Fibroblast of skin of right biceps (primary cell): Measurements from ENCODE around the gene THY1.
"Not testable (repeated sequence)": the region's sequence is repeated elsewhere in the genome, so short reads cannot be mapped to it uniquely, and the experiment has no call there.

Experiments
- DNase-seq: peaks from one replicate; pipeline ENCODE4 v3.0.0-alpha.2; 2013

Gene THY1

DNA sequence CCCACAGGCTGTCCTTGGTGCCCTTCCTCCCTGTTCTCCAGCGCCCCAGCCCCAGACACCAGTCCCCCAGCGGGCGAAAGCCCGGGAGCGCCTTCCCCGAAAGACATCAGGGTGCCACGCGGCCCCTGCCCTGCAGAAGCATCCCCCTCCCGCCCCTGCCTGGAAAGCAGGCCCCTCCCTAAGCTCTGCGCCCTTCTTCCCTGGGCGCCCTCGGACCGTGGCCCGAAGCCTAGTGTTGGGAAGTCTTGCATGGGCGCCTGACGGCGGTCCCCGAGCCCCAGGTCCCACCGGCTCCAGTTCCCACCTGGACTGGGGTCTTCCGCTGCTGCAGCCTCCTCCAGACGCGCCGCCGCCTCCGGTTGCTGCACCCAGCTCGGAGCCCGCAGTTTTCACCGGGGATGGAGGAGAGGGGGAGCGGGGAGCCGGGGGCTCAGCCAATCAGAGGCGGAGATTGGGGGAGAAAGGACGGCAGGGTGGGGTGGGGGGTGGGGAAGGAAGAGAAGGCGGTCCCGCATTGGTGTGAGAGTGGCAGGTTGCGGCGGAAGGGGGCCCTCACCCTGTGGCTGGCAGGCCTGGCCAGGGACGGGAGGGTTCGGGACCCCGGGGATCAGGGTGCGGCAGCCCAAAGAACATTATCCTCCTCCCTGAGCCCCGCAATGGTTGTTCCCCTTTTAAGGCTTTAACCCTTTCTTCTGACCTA lies at the start of gene THY1:
TSS of gene THY1 (minus strand) at position 364 of the 700 bp plus-strand sequence. CDS start 2,267 bp downstream, outside the sequence.
- peak; percentile 74 for DNase-seq

DNA sequence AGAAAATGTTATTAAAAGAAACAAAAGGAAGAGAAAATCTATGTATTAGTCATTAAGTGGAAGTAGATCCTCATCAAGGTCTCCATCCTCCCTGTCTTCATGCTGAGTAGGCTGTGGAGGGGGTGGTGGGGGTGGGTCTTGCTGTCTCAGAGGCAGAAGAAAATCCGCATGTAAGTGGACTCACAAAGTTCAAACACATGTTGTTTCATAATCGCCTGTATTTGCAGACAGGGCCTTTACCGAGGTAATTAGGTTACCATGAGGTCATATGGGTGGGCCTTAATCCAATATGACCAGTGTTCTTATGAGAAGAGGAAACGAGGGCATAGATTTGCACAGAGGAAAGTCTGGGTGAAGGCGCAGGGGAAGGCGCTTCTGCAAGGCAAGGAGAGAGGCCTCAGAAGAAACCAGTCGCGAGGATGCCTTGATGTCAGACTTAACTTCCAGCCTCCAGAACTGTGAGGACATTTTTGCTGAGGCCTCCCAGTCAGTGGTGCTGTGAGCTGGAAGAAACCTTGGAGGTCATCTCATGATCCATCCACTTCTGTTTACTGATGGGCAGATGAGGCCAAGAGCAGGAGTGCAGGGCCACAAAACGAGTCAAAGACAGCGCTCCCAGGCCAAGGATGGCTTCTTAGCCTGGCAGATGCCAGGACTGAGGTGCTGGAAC lies 49.3 kb upstream of the THY1 start:
- DNase-seq, result peak; percentile 47

DNA sequence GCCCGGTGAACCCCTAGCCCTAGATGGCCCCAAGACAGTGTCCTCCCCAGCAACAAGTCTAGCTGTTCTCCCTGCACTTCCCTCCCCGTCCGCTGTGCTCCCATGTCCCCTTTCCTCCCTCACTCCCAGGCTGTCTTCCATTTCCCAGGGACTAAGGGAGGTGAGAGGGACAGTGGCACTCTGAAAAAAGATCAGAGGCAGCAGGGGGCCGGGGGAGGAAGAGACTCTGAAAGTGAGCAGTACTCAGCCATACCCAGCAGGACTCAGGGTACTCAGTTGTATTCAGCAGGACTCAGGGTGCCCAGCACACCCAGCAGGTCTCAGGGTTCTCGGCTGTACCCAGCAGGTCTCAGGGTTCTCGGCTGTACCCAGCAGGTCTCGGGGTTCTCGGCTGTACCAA lies 48.4 kb upstream of the THY1 start:
- no peak for DNase-seq

DNA sequence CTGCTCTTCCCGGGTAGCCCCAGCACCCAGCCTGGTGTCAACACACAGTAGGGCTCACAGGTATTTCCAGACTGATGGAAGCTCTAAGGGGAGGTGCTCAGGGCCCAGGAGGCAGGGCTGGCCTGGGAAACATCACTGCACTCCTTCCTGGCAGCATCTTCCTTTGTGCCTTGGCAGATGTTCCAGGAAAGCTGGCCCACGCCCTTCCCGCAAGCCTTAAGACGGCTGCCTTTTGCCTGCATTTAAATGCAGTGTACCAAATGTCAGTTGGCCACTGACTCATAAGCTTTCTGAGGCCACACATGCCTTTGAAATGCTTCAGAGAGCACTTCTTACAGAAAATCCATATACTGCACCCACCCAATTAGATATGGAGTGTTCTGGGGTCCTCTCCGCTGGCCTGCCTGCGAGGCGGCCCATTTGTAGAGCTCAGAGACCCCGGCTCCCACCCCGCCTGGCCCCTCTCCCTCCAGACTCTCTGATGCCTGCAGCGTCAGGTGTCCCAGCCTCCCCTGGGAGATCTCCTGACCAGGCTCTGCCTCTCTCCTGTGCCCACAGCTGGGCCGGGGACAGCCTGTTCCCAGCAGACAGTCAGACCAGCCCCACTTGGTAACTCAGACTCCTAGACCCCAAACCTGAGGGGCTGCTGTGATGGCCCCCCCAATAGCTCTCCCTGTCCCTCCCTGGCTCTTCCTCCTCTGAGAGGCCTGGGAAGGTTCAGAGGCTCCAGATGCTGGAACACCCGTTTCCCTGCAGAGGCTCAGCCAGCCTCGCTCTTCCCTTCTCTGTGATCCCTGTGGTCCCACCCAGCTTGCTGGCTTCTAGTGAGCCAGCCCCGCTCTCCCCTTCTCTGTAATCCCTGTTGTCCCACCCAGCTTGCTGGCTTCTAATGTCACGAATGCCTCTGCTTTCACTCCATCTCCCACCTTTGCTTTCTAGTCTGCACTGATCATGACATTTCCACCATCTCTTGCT lies 47.6 kb upstream of the THY1 start:
- DNase-seq, result peak; percentile 94

DNA sequence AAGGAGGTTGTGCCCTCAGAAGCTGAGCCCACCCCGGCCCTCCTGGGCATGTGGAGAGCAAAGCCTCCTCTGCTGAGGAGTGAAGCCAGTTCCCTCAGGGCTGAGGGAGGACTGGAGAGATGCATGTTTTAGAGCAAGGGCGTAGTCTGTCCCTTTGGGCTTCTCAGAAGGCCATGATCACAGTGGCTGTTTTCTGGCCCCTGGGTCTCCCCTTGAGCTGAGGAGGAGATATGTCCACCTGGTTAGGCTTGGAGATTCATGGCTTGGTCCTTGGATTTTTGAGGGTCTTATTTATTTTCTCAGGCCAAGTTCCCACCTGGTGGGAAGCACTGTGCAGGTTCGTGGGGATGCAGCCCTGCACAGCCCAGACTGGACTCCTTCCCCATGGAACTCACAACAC lies 46.5 kb upstream of the THY1 start:
- DNase-seq, result no peak

DNA sequence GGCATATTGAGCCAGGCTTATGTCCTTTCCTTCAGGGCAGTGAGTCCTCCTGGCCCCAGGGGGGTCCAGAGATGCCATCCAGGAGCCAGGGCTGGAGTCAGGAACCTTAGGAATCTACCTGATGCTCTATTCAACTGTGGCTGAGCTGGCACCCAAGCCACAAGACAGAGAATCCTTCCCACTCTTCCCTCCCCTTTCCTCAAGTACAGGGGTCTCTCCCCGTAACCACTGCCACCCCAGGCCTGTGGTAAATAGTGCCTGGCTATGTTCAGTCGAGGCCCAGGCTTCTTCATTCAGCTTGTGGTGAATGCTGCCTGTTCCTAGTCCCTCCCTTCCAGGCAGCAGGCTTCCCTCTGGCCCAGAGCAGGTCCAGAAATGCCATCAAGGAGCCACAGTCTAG lies 45.5 kb upstream of the THY1 start:
- DNase-seq, result no peak

DNA sequence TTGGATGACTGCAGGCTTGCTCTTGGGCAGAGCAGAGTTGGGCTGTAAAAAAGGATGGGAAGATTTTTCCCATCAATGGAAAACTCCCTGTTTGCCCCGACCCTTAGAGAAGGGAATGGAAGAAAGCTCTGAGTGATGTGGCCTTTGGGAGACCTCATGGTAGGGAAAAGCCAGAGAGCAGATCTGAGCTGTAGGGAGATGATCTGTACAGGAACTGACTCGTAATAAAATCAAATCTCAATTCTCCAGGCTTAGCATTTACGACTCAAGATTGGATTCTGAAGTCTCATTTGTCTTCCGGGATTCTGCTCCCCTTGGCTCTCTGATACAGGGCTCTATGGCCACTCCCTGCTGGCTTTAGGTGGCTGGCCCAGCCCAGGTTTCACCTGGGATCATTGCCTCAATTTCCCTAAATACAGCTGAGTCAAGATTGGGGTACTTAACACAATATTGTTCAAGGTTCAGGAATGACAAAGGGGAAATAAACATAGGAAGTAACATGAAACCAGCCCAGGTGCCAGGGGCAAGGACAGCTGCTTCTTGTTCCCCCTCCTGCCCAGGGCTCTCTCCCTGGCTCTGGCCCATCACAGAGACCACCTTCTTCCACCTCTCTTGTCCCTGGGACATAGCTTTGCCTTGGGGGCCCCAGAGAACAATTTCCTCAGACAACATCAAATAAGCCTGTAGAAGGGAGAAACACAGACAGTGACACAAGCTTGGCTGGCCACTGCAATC lies 38.4 kb upstream of the THY1 start:
- DNase-seq, result peak; percentile 54

DNA sequence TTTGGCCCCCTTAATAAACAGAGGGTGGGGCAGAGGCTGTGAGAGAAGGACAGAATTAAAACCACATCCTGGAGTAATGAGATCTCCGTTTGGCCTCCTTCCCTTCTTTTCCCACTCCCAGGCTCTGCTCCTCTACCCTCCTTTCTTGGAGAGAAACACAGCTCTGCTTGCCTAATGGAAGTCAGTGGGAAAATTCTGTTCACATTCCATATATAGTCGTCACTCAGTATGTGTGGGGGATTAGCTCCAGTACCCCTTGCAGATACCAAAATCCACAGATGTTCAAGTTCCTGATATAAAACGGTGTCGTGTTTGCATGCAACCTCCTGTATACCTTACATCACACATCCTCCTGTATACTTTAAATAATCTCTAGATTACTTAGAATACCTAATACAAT lies 37.6 kb upstream of the THY1 start:
- peak; percentile 94 for DNase-seq

DNA sequence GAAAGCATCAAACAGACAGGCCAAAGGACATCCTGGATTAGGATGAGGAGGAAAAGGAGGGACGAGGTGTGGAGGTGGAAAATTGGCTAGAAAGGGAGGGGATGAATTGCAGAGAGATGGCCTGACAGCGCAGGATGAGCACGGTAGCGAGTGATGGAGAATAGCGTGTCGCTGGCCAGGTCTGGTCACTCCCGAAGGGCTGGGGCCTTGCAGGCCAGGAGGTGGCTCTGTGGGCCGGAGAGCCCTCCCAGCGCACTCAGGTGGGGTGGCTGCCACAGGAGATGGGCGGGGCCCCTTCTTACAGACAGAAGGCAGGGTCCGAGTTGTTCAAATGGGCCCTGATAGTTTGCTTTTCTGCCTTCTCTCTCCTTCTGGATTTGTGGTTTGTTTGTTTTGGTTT lies 37.1 kb upstream of the THY1 start:
- DNase-seq, result no peak

DNA sequence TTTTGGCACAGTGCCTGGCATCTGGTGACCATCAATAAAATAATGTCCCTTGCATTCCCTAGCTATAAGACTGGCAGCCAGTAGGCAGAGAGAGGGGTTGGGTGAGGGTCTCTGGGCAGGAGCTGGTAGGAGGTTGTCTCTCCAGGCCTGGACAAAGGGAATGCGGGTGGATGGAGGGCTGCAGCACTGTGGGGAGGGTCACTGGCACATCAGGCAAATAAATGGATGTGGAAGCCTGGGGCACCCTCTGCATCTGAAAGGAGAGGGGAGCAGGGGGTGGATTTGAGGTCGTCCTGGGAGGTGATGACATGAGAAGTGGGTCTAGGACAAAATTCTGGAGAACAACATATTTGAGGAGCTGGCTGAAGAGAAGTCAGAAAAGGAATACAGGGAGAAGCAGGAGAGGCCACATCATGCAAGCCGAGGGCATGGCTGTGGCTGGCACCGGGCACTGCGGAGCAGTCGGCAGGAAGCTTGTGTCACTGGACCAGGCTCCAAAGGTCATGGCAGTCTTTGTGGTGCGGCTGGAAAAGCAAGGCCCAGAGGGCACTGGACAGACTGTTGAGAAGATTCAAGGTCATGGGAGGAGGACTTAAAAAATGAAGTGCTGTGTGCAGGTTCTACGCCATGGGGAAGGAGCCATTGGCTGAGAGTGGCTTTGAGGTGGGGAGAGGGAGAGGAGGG lies 36.5 kb upstream of the THY1 start:
- no peak for DNase-seq

DNA sequence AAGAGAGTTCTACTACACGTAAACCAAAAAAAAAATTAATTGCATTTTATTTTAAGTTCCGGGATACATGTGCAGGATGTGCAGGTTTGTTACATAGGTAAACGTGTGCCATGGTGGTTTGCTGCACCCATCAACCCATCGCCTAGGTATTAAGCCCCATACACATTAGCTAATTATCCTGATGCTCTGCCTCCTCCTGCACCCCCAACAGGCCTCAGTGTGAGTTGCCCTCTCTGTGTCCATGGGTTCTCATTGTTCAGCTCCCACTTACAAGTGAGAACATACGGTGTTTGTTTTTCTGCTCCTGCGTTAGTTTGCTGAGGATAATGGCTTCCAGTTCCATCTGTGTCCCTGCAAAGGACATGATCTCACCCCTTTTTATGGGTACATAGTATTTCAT lies 32.7 kb upstream of the THY1 start:
- not testable (repeated sequence) for DNase-seq

DNA sequence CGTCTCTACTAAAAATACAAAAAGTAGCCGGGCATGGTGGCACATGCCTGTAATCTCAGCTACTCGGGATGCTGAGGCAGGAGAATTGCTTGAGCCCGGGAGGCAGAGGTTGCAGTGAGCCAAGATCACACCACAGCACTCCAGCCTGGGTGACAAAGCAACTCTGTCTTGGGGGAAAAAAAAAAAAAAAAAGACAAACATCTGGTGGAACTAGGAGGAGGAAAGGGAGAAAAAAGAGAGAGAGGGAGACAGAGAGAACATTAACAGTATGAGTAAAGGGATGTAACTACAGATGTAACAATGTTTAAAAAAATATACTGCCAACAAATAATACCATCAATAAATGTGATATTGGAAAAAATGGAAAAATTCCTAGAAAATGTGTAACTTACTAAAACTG lies 32.3 kb upstream of the THY1 start:
- not testable (repeated sequence) for DNase-seq

DNA sequence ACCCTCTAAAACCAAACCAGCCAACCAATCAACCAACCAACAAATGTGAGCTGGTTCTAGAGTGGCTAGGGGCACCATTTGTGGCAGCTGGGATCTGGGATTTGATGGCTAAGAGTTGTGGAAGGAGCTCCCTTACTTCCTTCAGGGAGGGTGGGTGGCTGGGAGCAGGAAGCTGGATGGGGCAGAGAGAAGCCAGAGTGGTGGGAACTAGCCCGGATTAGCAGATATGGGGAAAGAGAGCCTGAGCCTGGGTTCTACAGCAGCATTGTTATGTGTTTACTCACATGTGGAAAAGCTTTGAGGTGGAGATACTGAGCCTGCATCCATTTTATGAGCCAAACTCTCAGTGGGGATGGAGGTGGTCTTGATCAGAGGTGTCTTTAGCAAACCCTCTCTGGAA lies 30.9 kb upstream of the THY1 start:
- DNase-seq, result no peak

DNA sequence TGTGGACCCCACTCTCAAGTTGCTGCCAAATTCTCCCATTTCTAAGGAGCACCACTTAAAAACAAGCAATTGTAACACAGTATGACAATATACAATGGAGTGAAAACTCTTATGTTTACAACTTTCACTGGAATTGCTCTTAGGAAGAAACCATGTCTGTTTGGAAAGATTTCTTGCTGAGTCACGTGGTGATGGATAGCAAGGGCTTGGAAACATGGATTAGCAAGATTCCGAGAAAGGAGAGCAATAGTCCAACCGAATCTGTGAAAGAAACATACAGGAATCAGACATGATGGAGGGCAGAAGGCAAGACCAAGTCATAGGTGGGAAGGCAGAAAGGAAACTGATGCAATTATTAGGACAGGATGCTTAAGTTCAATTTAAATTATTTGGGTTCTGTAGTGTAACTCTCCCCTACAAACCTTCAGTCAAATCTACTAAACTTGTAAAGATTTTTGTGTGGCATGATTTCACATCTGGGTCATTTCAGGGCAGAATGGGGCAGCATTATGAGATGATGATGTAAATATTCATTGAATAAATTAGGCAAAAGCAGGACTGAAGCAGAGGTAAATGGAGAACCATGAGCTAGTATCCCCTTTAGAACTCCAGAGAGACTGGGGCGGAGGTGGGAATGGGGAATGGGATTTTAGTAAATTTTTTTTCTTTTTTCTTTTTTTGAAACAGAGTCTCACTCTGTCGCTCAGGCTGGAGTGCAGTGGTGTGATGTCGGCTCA lies 27.8 kb upstream of the THY1 start:
- DNase-seq, result no peak

DNA sequence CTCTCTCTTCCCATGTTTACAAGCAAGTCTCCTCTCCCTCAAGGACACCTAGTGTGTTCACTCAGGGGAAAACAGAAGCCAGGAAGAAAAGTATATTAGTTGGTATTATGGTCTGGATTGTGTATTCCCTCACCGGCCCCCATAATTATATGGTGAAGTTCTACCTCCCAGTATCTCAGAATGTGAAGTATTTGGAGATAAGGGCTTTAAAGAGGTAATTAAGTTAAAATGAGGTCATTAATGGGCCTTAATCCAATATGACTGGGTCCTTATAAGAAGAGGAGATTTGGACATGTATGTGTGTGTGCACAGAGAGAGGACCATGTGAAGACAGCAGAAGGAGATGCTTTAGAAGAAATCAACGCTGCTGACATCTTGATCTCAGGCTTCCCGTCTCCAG lies 26.5 kb upstream of the THY1 start:
- DNase-seq, result no peak

DNA sequence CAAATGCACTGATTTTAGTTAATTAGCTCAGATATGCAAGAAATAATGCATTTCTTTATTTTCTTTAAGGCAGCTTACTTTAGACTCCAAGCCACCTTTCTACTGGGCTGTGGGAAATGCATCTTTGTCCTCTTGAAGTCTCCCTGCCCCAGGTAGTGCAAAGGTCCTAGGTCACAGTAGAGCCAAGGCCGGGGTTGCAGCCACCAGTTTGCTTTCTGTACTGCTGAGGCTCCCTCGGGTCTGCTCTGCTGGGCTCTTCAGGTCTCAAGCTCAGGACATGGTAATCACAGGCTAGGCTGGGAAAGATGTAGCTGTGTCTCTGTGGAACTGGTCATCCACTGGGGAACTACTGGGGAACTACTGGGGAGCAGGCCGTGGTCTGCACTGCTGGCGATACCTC lies 25.4 kb upstream of the THY1 start:
- no peak for DNase-seq

DNA sequence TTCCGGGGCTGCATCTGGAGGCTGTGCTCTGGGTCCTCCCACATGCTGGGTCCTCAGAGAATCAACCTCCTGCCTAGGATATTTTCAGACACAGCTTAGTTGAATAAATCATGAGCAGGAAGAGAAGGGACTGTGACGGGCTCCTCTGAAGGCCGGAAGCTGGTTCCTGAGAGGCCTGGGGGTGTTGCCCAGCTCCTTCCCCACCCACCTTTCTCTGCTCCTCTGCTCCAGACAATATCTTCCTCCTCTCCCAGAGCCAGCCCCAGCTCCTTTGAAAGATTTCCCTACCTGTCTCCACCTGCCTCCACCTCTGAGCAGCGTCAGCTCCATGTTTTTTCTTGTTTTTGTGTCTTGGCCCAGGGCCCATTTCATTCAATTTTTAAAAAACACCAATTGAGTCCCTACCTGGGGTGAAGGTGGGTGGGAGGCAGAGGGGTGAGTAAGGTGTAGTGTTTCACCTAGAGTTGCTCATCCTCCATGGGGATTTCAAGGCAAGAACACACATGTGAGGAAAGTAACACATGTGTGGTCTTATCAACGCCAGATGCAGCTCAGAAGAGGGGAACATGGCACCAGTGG lies 24.8 kb upstream of the THY1 start:
- peak; percentile 33 for DNase-seq

DNA sequence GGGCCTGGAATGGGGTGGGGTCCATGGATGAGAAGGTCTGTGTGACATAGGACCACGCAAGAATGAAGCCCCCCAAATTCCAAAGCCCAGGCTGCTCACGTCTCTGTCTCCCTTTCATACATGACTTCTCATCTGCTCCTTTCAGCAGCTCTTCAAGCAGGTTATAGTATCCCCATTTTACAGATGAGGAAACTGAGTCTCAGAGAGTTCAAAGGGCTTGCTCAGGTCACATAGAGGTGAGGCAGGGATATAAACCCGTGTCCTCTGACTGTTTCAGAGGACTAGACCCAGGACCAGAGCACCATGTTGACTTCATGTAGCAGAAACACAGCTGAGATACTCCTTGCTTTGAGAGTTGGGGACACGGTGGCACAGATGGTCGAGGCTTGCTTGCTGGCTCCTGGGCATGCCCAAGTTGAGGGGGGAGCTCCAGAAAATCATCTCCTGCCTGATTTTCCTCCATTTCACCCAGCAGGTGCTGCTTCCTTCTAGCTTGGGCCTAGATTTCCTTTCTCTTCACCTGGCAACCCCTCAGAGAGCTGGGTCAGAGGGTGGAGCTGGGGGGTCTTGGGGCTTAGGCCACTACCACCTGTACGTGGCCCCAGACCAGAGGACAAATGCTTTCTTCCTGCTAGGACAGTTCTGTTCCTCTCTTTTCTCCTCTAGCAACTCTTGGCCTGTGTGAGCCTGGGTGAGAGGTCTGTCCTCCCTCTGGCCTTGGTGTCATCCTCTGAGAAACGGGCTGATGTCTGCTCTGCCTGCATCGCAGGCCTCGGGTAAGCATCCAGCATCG lies 24.1 kb upstream of the THY1 start:
- no peak for DNase-seq

DNA sequence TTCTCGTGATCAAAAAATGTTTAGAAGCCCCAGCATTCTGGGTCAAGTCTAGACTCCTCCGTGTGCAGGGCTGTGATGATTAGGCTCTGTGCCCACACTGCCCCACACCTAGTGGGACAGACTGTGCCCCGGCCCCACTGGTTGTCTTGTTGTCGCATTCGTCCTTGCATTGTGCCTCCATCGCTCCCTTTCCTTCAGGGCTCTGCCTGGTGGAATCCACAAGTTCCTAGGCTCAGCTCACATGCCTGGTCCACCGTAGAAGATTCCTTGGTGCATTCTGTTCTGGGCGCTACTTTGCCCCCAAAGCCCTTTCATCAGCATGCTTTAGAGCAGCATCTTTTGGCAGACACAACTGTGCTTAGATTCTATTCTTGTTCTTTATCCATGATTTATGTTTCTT lies 23.5 kb upstream of the THY1 start:
- DNase-seq, result no peak

DNA sequence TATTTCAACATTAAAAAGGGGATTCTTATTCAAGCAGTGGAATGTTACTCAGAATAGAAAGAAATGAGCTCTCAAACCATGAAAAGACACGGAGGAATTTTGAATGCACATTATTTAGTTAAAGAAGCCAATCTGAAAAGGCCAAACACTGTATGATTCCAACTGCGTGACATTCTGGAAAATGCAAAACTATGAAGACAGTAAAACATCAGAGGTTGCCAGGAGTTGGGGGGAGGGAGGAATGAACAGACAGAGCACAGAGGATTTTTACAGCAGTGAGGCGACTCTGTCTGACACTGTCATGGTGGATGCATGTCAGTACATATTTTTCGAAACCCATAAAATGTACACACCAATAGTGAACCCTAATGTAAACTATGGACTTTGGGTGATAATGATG lies 22.9 kb upstream of the THY1 start:
- peak; percentile 78 for DNase-seq
